Gastroesophageal sphincter (tissue), 3 donors: ENCODE data around the gene NAA38.

Experiments used
- POLR2A ChIP-seq, 2 donors: fragments of 450-650 bp; IDR thresholded peaks; one replicate each; pipeline ENCODE4 v1.6.1; 2017; ENCODE audit warnings: antibody characterized with exemption in 2 of 2, mild to moderate bottlenecking in 2 of 2, moderate library complexity in 1 of 2
- TF ChIP-seq, protein P1 (sequence below), 4 experiments: fragments of 200-600 bp in 2 of 4; fragments of 450-650 bp in 2 of 4; sonication (generic) in 1 of 4; IDR thresholded peaks; one replicate each; pipeline ENCODE4 v1.5.1; 2017 to 2019; ENCODE audit warnings: antibody characterized with exemption in 4 of 4, mild to moderate bottlenecking in 2 of 4, moderate library complexity in 2 of 4

DNA sequence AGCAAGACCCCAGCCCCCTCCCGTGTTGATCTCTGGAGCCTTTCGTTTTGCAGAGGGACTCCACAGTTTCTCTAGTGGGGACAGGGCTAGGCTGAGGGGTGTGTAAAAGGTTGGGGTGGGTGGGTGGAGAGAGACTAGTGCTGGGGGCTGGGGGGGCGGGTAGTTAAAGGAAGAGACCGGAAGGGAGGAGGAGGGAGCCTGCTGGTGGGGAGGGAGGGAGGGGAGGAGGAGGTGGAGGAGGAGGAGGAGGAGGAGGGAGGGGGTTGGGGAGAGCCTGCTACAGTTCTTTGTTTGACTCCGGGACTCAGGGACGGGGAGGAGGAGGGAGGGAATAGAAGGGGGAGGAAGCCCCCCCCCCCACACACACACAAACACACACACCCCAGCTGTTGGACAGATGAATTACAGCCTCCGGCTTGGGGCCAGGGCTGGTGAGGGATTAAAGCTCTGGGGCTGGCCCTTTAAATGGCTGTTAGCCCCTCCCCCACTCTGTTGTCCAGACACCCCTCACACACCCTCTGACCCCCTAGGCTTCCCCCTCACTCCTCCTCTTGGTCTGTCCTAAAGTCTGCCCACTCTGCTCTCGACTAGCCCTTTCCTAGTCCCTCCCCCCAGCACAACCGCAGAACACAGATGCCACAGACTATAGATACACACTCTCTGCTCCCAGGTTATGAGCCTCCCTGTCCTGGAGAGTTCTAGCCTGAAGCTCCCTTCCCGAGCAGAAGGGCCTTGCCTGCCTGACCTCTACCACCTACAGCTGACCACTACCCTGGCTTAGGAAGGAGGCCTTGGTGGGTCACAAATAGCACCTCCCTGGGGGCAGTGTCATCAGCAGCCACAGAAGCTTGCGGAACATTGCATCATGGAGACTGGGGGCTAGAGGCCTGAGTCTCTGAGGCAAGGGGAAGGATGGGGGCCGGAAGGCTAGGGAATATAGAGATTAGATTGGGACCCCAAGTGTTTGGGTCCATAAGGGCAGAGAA is 19.0 kb downstream of the NAA38 start:
- TF ChIP-seq, protein P1, sequence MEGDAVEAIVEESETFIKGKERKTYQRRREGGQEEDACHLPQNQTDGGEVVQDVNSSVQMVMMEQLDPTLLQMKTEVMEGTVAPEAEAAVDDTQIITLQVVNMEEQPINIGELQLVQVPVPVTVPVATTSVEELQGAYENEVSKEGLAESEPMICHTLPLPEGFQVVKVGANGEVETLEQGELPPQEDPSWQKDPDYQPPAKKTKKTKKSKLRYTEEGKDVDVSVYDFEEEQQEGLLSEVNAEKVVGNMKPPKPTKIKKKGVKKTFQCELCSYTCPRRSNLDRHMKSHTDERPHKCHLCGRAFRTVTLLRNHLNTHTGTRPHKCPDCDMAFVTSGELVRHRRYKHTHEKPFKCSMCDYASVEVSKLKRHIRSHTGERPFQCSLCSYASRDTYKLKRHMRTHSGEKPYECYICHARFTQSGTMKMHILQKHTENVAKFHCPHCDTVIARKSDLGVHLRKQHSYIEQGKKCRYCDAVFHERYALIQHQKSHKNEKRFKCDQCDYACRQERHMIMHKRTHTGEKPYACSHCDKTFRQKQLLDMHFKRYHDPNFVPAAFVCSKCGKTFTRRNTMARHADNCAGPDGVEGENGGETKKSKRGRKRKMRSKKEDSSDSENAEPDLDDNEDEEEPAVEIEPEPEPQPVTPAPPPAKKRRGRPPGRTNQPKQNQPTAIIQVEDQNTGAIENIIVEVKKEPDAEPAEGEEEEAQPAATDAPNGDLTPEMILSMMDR (IDR thresholded peaks at IDR 0.05) = no peak
- no peak for TF ChIP-seq POLR2A (IDR thresholded peaks at IDR 0.05)
